Ovary (tissue), 3 donors: ENCODE measurements around the gene EXD3.

Source experiments
- EP300 ChIP-seq: sonication (generic); formaldehyde crosslinking; IDR thresholded peaks from one replicate; pipeline ENCODE4 v1.6.1; 2017; ENCODE audit warnings: antibody characterized with exemption
- TF ChIP-seq, protein P1 (sequence below), 3 donors: fragments of 450-650 bp in 2 of 3; fragments of 200-600 bp in 1 of 3; IDR thresholded peaks; one replicate each; pipeline versions ENCODE4 v1.5.1 to v1.8.0; 2016 to 2022; ENCODE audit warnings: antibody characterized with exemption in 3 of 3, mild to moderate bottlenecking in 1 of 3
- donor health status: DM: no; HTN: no; CAD: no.

DNA sequence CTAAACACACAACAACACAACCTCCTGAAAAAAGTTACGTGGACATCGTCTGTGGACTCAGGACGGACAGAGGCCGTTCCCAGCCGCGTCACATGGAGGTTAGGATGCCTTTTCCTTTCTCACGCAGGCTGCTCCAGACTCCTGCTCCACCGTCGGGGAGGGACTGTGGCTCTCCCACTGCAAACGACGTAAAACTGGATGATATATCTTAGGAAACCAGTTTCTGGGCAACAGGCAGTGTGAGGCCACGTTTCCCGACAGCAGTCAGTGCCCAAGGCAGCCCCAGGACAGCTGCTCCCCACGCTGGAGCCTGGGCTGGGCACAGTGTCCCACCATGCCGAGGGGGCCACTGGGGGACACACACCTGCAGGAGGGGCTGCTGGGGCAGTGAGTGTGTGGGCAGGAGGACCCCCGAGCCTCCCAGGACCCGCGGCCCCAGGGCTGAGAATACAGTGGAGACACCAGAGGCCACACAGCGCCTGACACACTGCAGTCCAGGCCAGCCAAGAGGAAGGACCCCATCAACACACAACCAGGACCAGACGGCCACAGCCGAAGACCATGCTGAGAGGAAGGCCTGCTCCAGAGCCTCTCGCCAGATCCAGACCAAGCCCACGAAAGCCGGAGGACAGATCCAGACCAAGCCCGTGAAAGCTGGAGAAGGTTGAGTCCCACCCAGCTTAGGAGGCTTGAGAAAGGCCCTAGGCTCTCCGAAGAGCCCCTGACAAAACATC is 26.2 kb downstream of the EXD3 start:
- no peak for TF ChIP-seq EP300
- TF ChIP-seq, protein P1, sequence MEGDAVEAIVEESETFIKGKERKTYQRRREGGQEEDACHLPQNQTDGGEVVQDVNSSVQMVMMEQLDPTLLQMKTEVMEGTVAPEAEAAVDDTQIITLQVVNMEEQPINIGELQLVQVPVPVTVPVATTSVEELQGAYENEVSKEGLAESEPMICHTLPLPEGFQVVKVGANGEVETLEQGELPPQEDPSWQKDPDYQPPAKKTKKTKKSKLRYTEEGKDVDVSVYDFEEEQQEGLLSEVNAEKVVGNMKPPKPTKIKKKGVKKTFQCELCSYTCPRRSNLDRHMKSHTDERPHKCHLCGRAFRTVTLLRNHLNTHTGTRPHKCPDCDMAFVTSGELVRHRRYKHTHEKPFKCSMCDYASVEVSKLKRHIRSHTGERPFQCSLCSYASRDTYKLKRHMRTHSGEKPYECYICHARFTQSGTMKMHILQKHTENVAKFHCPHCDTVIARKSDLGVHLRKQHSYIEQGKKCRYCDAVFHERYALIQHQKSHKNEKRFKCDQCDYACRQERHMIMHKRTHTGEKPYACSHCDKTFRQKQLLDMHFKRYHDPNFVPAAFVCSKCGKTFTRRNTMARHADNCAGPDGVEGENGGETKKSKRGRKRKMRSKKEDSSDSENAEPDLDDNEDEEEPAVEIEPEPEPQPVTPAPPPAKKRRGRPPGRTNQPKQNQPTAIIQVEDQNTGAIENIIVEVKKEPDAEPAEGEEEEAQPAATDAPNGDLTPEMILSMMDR (IDR thresholded peaks at IDR 0.05), result no peak
